GM13976 (cell line): ENCODE results near the gene KRT6C.

Experiments
- DNase-seq: peaks from one replicate; pipeline ENCODE4 v3.0.0; 2012; ENCODE audit warnings: low spot score
- CTCF ChIP-seq: IDR thresholded peaks from 2 replicates; pipeline ENCODE4 v1.5.1; 2012; ENCODE audit warnings: borderline replicate concordance, mild to moderate bottlenecking; ENCODE audit not compliant: insufficient read depth; ENCODE audit errors: extremely low read depth, missing control alignments, control extremely low read depth
- in situ Hi-C: fragments of 300-500 bp; cut with MboI; formaldehyde crosslinking; loops from one replicate; pipeline ENCODE4 v1.12.0; 2022; ENCODE audit warnings: low sequenced_read_pairs, mixed read lengths, inconsistent platforms; ENCODE audit not compliant: unreplicated experiment

KRT6C gene

GRCh38 chr12:52436000-52436827, 37.4 kb downstream of the KRT6C start:
- no peak for DNase-seq
- no peak for TF ChIP-seq CTCF
- in situ Hi-C loops, result no loop called here

- in situ Hi-C loops, result no loop called here
- TF ChIP-seq CTCF, result no peak
- DNase-seq, result no peak
Observed at GRCh38 chr12:52435659-52435999, 38.0 kb downstream of the KRT6C start.

- DNase-seq, result no peak
- TF ChIP-seq CTCF, result no peak
- in situ Hi-C loops, result no loop called here
Observed at GRCh38 chr12:52434760-52435530, 38.7 kb downstream of the KRT6C start.

GRCh38 chr12:52434081-52434733, 39.4 kb downstream of the KRT6C start, which contains the start of gene KRT75:
Gene KRT75, minus strand, starts transcription at chr12:52434371. Its CDS starts 67 bp downstream, at chr12:52434304.
- DNase-seq, result no peak

GRCh38 chr12:52433501-52434080, 40.0 kb downstream of the KRT6C start:
- in situ Hi-C loops, result no loop called here
- DNase-seq, result no peak
- TF ChIP-seq CTCF, result no peak

More at GRCh38 chr12:52434081-52434733, 39.4 kb downstream of the KRT6C start, which contains the start of gene KRT75:
- no peak for TF ChIP-seq CTCF
- in situ Hi-C loops, result no loop called here
